Measurements from ENCODE around the gene MYO3B.

MYO3B gene

GRCh38 chr2:170553748-170554147 is 375.8 kb downstream of the MYO3B start:
- no peak for DNase-seq (ENCODE audit: low read depth in 3 of 3, low spot score in 1 of 3)

GRCh38 chr2:170554278-170554955 is 376.5 kb downstream of the MYO3B start:
- DNase-seq (ENCODE audit: low read depth in 3 of 3, low spot score in 1 of 3) = no peak

GRCh38 chr2:170562928-170563327 is 385.0 kb downstream of the MYO3B start:
- DNase-seq (ENCODE audit: low read depth in 3 of 3, low spot score in 1 of 3) = no peak

GRCh38 chr2:170563401-170563800 is 385.5 kb downstream of the MYO3B start:
- no peak for DNase-seq (ENCODE audit: low read depth in 3 of 3, low spot score in 1 of 3)

GRCh38 chr2:170566138-170566537 is 388.2 kb downstream of the MYO3B start:
- DNase-seq (ENCODE audit: low read depth in 3 of 3, low spot score in 1 of 3) = no peak

- DNase-seq (ENCODE audit: low read depth in 3 of 3, low spot score in 1 of 3) = no peak
Measured at GRCh38 chr2:170567429-170567828, 389.5 kb downstream of the MYO3B start.

GRCh38 chr2:170568511-170568910 is 390.6 kb downstream of the MYO3B start:
- no peak for DNase-seq (ENCODE audit: low read depth in 3 of 3, low spot score in 1 of 3)

- DNase-seq (ENCODE audit: low read depth in 3 of 3, low spot score in 1 of 3) = no peak
Measured at GRCh38 chr2:170571612-170572011, 393.7 kb downstream of the MYO3B start.

GRCh38 chr2:170573671-170574070 is 395.7 kb downstream of the MYO3B start:
- DNase-seq (ENCODE audit: low read depth in 3 of 3, low spot score in 1 of 3) = no peak

- no peak for DNase-seq (ENCODE audit: low read depth in 3 of 3, low spot score in 1 of 3)
Measured at GRCh38 chr2:170576296-170576695, 398.3 kb downstream of the MYO3B start.

GRCh38 chr2:170577356-170577755 is 399.4 kb downstream of the MYO3B start:
- DNase-seq (ENCODE audit: low read depth in 3 of 3, low spot score in 1 of 3) = no peak

GRCh38 chr2:170578606-170579005 is 400.7 kb downstream of the MYO3B start:
- no peak for DNase-seq (ENCODE audit: low read depth in 3 of 3, low spot score in 1 of 3)

GRCh38 chr2:170579511-170579910 is 401.6 kb downstream of the MYO3B start:
- no peak for DNase-seq (ENCODE audit: low read depth in 3 of 3, low spot score in 1 of 3)

GRCh38 chr2:170582313-170582712 is 404.4 kb downstream of the MYO3B start:
- DNase-seq (ENCODE audit: low read depth in 3 of 3, low spot score in 1 of 3) = no peak

- DNase-seq (ENCODE audit: low read depth in 3 of 3, low spot score in 1 of 3) = no peak
Measured at GRCh38 chr2:170582751-170583463, 405.0 kb downstream of the MYO3B start.

GRCh38 chr2:170585067-170585466 is 407.1 kb downstream of the MYO3B start:
- DNase-seq (ENCODE audit: low read depth in 3 of 3, low spot score in 1 of 3) = no peak

GRCh38 chr2:170586571-170587095 is 408.7 kb downstream of the MYO3B start:
- no peak for DNase-seq (ENCODE audit: low read depth in 3 of 3, low spot score in 1 of 3)

- no peak for DNase-seq (ENCODE audit: low read depth in 3 of 3, low spot score in 1 of 3)
Measured at GRCh38 chr2:170587117-170587516, 409.2 kb downstream of the MYO3B start.

- DNase-seq (ENCODE audit: low read depth in 3 of 3, low spot score in 1 of 3) = no peak
Measured at GRCh38 chr2:170587922-170588321, 410.0 kb downstream of the MYO3B start.

- DNase-seq (ENCODE audit: low read depth in 3 of 3, low spot score in 1 of 3) = no peak
Measured at GRCh38 chr2:170588729-170589128, 410.8 kb downstream of the MYO3B start.

GRCh38 chr2:170596576-170596975 is 418.6 kb downstream of the MYO3B start:
- no peak for DNase-seq (ENCODE audit: low read depth in 3 of 3, low spot score in 1 of 3)

GRCh38 chr2:170598067-170598395 is 420.1 kb downstream of the MYO3B start:
- no peak for DNase-seq (ENCODE audit: low read depth in 3 of 3, low spot score in 1 of 3)

- DNase-seq (ENCODE audit: low read depth in 3 of 3, low spot score in 1 of 3) = no peak
Measured at GRCh38 chr2:170601489-170601888, 423.5 kb downstream of the MYO3B start.

Measured in stimulated activated CD4-positive, alpha-beta T cell treated with anti-CD3 and anti-CD28 coated beads, TNF-alpha, amount 100 ng/mL, for 1 hour (primary cell).